HTR-8/SVneo (cell line): ENCODE measurements around the gene ADAP1.
A peak's percentile ranks its signal among the peaks of the same experiment; 100 is the strongest.
"Not testable (repeated sequence)": the region's sequence is repeated elsewhere in the genome, so short reads cannot be mapped to it uniquely, and the experiment has no call there.

ENCODE experiments used
- DNase-seq: peaks from one replicate; pipeline ENCODE4 v3.0.0; 2011; ENCODE audit warnings: low spot score, mixed read lengths; ENCODE audit not compliant: insufficient read length
- FAIRE-seq: peaks from 2 replicates; lab custom pipeline; 2011; peaks lifted over from hg19 to GRCh38; lab: Jason Lieb, UNC

Gene ADAP1

DNA sequence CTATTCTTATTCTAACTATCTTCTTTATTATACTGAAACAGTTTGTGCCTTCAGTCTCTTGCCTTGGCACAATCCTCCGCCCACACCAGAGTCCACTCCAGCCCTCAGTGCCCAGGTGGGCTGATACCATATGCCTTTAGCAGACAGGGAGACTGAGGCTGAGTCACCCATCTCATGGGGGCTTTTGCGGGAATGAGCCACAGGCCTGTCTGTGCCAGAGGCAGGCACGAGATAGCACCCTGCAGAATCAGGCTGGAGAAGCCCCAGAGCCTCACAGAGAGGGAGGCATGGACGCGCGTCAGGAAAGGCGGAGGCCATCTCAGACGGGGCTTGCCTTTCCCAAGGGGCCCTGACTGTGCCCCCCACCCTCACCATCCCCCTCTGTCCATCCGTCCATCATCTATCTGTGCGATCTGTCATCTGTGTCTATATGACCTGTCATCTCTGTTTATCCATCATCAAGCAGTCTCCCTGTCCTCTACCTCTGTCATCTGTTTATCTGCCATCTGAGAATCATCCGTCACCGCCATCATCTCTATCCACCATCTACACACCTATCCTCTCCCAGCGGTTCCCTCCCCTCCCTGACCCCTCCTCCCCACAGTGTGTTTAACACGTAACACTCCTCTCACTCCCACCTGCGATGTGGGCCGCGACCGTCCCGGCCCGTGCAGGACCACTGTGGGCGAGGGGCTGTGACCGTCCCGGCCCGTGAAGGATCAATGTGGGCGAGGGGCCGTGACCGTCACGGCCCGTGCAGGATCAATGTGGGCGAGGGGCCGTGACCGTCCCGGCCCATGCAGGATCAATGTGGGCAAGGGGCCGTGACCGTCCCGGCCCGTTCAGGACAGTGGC, 7.3 kb upstream of the ADAP1 start:
- FAIRE-seq (peak; percentile 51), DNase-seq (no peak)

DNA sequence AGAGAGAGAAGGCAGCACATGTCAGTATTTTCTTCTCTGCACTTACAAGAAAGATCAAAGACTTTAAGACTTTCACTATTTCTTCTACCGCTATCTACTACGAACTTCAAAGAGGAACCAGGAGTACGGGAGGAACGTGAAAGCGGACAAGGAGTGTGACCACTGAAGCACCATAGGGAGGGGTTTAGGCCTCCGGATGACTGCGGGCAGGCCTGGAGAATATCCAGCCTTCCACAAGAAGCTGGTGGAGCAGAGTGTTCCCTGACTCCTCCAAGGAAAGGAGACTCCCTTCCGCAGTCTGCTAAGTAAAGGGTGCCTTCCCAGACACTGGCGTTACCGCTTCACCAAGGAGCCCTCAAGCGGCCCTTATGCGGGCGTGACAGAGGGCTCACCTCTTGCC, 6.5 kb upstream of the ADAP1 start:
- DNase-seq, FAIRE-seq: not testable (repeated sequence)

DNA sequence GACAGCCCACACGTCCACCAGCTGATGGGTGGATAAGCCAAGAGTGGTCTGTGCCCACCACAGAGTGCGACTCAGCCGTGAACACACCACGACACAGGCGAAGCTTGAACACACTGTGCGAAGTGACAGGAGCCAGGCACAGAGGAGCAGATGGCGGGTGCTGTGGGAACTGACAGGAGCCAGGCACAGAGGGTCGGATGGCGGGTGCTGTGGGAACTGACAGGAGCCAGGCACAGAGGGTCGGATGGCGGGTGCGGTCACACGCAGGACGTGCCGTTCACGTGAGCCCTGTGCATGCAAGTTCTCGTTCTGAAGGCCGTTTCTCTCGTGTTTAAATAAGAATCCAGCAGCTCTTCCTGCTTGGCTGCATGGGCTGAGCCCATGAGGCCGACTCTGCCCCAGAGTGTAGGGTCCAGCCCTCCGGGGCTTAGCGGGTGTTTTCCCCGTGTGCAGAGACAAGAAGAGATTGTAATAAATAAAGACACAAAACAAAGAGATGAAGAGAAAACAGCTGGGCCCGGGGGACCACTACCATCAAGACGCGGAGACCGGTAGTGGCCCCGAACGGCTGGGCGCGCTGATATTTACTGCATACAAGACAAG, 5.9 kb upstream of the ADAP1 start:
- FAIRE-seq, result no peak
- DNase-seq, result no peak

DNA sequence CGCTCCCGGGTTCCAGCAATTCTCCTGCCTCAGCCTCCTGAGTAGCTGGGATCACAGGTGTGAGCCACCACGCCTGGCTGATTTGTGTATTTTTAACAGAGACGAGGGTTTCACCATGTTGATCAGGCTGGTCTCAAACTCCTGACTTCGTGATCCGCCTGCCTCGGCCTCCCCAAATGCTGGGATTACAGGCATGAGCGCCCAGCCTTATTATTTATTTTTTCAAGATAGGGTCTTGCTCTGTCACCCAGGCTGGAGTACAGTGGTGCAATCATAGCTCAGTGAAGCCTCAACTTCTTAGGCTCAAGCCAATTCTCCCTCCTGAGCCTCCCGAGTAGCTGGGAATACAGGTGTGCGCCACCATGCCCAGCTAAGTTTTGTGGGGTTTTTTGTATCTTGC, 5.3 kb upstream of the ADAP1 start:
- not testable (repeated sequence) for DNase-seq, FAIRE-seq

DNA sequence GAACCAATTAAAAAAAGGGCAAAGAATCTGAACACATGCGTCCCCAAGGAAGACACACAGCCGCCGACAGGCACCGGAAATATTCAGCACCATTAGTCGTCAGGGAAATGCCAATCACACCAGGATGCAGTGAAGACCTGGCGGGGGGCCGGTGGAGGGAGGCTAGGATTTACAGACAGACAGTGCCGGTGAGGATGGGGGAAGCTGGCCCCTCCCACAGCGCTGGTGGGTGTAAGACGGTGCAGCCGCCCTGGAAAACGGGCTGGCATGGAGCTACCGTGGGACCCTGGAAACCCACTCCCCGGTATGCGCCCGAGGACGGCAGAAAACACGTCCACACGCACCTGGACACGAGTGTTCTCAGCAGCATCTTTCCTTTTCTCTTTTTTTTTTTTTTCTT, 4.8 kb upstream of the ADAP1 start:
- DNase-seq, result no peak
- FAIRE-seq, result no peak

DNA sequence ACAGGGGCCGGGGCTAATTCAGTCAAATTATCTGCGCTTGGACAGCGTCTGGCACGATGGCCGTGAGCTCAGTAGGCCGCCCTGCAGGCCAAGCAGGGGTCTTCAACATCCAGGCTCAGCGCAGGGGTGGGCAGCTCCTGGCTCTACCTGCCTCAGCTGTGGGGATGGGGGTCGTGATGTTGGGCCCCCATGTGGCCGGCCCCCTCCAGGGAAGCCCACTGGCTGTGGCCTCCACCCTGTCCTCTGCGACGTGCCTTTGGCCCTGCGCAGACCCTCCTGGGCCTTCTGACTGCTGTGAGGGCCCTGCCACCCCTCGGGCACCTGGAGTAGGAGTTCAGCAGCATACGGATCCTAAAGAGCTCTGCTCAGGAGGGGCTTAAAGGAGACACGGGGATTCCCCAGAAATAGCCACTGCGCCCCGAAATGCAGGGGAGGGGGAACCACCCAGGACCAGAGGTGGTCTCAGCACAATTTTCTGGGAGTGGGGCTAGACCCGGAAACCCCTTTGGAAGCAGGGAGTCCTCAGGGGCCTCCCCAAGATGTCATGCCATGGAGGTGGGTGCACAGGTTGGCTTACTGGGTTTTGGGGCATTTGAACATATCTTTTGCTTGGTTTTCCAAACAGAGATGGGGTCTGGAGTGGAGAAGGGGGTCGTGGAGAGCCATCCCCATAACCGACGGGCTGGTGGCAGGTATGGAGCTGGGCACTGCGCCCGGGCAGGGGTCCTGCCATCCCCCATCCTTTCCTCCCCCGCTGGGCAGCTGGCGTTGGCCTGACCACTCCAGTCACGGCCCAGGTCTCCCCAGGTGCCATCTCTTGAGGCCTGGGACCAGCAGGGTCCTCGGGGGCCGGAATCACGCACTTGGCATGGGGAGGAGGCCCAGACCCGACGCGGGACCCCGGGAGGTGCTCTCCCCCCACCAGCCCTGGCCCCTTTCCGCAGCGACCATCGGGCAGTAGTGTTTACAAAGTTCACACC, 4.0 kb upstream of the ADAP1 start:
- FAIRE-seq, result no peak
- DNase-seq, result no peak

DNA sequence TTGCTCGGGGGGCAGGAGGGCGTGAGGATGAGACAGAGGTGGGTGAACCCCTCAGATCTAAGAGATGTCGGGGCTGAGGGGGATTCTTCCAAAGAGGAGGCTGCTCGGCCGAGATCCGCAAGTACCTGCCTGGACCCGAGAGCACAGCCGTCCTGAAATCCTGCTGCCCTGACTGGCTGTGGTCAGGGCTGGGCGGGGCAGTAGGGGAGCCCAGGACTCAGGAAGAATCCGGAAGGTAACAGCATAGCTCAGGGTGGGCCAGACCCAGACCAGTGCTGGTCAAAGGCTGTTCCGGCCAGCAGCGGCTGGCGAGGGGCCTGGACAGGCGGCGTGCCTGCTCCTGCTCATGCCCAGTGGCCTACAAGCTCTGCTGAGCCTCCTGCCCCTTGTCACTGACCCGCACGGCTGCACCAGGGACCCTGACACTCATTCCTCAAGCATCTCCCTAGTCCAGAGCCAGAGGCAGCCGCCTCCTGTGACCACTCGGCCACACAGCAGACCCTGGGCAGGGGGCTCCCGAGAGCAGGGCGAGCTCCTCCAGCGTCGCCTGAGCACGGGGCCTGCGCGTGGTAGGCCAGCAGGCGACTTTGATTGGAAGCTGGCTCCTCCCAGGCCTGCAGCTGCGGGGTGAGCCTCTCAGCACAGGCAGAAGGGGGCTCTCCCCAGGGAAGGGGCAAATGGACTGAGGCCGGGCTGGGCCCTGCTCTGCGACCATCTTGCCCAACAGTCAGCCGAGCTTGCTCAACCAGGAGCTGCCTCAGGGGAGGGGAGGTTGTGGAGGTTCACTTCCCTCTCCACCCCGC, 3.1 kb upstream of the ADAP1 start:
- FAIRE-seq, result no peak
- DNase-seq, result no peak

DNA sequence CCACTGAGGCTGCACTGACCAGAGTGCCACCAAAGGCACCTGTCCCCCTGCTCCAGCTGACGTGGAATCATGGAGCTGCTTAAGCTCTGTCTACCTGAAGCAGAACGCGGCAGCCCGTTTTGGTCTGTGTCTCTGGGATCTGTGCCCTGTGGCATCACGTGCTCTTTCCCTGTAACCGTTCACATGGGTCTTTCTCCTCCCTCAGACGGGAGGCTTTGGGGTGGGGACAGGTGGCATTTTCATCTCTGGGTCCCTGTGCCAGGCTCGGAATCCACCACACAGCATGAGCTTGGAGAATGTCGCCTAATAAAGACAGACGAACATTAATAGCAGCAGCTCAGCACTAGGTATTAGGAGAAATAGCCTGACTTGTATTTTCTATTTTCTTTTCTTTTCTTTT, 1.6 kb upstream of the ADAP1 start:
- FAIRE-seq (no peak), DNase-seq (no peak)

DNA sequence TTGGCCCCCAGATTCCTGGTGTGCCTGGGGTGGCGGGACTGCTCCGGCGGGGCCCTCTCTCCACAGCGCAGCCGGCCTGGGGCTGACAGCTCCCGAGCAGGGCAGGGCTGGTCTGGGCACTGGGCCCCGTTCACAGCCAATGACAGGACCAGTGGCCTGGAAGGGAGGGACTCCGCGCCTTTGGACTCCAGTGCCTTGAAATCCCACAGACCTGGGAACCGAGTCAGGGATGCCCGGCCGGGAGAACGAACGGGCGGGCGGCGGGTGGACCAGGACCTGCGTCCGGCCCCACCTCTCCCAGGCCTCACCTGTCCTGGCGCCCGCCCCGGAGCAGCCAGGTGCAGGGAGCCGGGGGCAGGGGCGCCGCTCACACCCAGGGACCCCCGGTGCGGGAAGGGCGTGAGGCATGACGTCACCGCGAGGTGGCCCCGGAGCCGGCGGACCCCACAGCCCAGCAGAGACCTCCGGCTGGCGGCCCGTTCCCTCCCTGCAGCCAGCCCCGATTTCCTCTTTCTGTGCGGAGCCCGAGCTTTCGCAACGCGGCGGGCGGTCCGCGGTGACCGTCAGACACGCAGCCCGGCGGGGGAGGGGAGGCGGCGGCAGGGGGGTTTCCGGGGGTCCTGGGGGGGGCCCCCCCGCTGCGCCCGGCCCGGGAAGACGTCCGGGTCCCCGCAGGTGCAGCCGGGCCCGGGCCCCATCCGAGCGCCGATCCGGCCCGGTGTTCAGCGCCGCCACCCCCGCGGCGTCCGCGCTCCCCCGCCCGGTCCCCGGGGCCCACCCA, 743 bp downstream of the ADAP1 start:
- DNase-seq (peak; percentile 65), FAIRE-seq (peak; percentile 9)

DNA sequence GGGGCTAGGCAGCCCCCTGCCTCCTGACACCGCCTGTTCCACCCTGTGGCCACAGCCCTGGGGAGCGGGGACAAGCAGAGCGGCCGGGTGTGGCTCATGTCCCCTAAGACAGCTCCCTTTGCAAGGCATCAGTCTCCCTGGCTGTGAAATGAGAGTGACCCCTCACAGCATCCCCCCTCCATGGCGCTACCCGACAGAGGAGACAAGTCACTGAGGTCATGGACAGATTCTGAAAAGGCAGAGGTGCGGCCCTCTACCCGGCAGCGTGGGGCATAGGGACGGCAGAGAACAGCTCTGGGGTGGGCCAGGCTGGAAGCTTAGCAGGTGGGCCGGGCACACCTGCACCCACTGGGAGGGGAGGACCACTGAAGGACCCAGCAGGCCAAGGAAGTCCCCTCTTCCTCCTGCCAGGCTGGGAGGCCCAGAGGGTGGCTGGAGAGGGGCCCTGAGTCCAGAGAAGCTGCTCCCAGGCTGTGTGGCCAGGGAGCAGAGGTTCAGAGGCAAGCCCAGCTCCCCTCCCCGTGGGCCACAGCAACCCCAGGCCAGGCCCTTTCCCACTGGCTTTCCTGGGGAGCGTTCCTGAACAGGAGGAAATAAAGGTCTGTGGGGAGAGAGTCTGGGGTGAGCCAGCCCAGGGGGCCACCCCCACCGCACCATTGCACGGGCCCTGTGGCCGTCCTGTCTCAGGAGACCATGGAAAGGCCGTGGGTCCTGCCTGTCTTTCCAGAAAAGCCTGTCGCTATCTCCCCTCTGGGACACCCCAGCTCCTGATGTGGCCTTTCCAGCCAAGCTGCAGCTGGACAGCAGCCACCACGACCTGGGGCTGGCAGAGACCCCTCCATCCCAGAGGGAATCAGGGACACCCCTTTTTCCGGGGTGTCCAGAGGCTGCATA, 1.7 kb downstream of the ADAP1 start:
- no peak for DNase-seq
- FAIRE-seq, result no peak

DNA sequence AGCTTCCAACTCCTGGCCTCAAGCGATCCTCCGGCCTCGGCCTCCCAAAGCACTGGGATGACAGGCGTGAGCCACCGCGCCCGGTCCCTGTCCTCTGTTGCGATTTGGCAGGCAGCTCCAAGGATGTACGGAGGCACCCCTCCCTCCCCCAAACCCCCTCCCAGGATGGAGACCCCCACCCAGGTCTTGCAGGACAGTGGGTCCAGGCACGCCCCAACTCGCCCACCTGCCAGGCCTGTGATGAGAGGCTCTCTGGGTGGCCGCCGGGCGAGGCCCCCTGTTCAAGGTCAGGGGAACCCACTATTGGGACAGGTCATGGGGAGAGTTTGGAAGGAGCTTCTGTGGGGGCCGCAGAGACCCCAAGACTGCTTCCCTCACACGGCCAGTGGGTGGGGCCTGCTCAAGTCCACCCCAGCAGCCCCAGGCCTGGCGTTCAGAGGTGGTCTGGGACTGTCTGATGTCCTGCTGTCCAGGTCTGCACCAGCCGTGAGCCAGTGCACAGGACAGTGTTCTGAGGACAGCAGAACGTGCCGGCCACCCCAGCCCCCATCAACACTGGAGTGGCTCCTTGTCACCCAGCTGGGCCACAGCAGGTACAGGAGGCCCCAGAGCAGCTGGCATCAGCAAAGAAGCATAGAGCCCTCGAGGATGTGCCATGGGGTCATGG, 2.5 kb downstream of the ADAP1 start:
- no peak for FAIRE-seq
- DNase-seq, result no peak

DNA sequence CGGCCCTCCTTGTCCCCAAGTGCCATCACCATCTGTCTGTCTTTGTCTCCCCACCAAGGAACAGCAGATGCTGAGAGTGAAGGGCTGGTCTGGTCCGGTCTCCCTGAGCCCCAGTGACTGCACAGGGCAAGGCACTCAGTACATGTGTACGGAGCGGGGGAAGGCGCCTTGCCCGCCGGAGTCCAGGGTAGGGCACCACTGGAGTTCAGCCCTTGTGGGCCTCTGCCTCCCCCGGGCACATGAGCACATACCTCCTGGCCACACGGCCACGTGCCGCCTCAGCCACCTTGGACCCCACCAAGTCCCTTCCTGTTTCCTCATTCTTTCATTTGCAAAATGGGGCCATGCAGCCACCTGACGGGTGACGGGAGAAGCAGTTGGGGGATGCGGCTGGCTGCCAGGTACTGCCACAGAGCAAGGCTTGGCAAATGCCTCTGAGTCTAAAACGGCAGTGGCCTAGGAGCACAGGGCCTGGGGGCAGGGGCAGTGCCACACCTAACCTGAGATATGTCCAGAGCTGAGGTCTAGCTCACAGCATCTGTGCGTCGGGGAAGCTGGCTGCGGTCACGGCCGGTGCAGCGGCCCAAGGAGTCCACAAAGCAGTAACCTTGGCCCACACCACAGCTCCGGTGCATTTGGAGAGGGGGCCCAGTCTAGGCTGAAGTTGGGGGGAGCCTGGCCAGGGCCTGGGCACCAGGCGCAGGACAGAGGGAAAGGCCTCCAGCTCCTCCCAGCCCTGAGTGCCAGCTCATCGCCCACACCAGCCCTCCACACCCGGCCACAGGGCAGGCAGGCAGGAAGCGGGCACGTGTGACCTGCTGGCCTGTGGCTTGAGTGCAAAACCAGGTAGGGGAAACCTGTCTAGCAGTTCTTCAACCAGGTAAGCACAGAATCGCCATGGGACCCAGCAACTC, 5.2 kb downstream of the ADAP1 start:
- FAIRE-seq (peak; percentile 63), DNase-seq (no peak)

DNA sequence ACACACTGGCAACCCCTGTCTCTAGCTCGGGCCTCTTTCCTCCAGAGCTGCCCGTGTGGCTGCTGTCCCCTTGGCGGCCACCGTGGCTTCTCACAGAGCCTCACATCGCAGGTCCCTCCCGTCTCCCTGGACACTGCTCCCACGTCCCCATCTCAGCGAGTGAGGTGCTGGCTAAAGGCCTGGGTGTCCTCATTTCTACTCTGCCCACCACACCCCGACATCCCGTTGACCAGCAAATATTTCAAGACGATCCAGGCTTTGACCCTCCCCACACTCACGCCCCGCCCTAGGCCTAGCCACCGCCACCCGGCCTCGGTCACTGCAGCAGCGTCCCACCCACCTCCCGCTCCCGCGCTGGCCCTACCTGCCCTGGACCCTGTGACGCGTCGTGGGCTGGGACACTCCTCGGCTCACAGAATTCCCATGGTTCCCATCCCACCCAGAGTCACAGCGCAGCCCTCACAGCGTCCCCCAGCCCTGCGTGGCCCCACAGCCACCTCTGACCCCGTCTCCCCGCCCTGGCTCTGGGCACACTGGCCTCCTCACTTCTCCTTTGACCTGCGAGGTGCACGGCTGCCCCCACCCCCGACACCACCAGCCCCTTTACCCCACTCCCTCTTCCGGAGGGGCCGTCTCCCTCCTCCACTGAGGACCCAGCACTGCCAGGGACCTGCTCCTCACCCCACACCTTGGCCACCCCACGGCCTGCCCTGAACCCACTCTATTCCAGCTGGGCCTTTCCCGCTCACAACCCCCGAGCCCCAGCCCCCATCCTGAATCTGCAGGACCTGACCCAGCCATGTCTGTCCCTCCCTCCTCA, 6.9 kb downstream of the ADAP1 start:
- FAIRE-seq, result no peak
- no peak for DNase-seq

DNA sequence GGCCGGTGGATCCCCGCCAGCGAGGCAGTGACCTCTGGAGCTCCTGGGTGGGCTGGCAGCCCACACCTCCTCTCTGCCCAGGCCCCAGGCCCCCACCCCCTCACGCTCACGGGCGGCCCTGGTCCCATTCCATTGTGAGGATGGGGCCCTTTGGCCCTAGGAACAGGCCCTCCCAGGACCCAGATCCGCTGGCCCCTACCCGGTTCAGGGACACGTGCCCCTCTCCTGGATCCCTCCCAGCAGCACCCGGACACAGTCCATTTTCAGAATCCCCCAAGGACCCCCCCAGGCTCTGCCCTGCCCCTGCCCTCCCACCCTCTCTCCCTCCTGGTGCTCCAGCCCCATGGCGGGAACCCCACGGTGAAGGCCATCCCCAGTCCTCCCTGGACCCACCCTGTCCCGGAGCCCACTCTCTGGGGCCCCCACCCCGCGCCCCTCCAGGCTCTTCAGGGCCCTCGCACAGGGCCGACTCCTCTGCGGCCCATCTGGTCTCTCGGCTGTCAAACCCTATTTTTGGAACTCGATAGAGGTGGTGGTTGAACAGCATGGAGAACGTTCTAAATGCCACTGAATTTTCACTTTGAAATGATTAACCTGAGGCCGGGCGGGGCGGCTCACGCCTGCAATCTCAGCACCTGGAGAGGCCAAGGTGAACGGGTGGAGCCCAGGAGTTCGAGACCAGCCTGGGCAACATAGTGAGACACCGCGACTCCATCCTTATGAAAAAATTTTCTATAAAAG, 8.1 kb downstream of the ADAP1 start:
- DNase-seq, result no peak

More for the DNA sequence above, 8.1 kb downstream of the ADAP1 start:
- no peak for FAIRE-seq
